ENCODE measurements around the gene L3MBTL2.

Gene L3MBTL2

DNA sequence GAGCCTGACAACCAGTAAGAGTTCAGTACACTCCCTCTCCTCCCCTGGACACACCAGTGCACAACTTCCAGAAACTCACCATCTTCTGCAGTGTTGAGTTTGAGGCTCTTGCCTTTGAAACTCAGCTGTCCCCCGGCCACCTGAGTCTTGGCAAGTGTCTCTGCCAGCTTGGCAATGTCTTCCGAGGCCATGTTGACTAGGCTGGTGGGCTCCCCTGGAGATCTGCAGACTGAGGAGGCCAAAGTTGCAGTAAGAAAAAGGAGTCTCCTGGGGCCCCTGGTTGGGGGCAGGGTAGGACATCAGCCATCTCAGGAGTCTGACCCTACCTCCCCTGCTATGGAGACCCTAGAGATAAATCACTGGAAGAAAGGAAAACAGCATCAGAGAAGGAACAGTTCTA, 75.7 kb downstream of the L3MBTL2 start:
- no peak for DNase-seq
